H1 (cell line): Measurements from ENCODE around the gene MLYCD. TPM values are rescaled to one million over a fixed set of nuclear protein-coding genes. Genes with fewer than 3 reads are reported as not detected.

ENCODE experiments used
- CTCF ChIA-PET: fragments of 300-600 bp; sonication (Branson Sonifier 250); formaldehyde crosslinking; loops from one replicate; lab custom pipeline; 2021; ENCODE audit not compliant: partially characterized antibody; lab: Charles Lee
- POLR2A ChIA-PET: fragments of 300-600 bp; sonication (Branson Sonifier 250); formaldehyde crosslinking; loops from one replicate; lab custom pipeline; 2021; ENCODE audit warnings: inconsistent platforms; ENCODE audit not compliant: partially characterized antibody; lab: Charles Lee
- DNase-seq, 2 experiments: peaks; one replicate each; pipeline versions ENCODE4 v3.0.0 to v3.0.0-alpha.2; 2010 to 2022; ENCODE audit warnings: low spot score in 2 of 2, low read depth in 1 of 2, mixed read lengths in 1 of 2
- FAIRE-seq: peaks from 2 replicates; lab custom pipeline; 2011; peaks lifted over from hg19 to GRCh38; lab: Jason Lieb, UNC
- H2AFZ ChIP-seq: 2 replicates; pipeline ENCODE4 v1.8.1; 2012; ENCODE audit warnings: low read length, inconsistent platforms
- H2AK5ac ChIP-seq: 2 replicates; pipeline ENCODE4 v1.6.1; 2013; ENCODE audit warnings: low read depth, low read length
- H2BK120ac ChIP-seq: replicated peaks from 2 replicates; pipeline ENCODE3; 2013; ENCODE audit warnings: low read depth, low read length, inconsistent platforms
- H2BK12ac ChIP-seq: 2 replicates; pipeline ENCODE4 v1.6.1; 2013; ENCODE audit warnings: low read depth, low read length
- H2BK15ac ChIP-seq: 2 replicates; pipeline ENCODE4 v1.6.1; 2013; ENCODE audit warnings: low read length
- H2BK20ac ChIP-seq: 2 replicates; pipeline ENCODE4 v1.6.1; 2013; ENCODE audit warnings: low read length
- H2BK5ac ChIP-seq: 2 replicates; pipeline ENCODE4 v1.6.1; 2013; ENCODE audit warnings: low read depth, low read length
- H3K14ac ChIP-seq: 2 replicates; pipeline ENCODE4 v1.6.1; 2013; ENCODE audit warnings: inconsistent platforms; ENCODE audit not compliant: insufficient read length
- H3K18ac ChIP-seq: 2 replicates; pipeline ENCODE4 v1.6.1; 2013; ENCODE audit warnings: low read length; ENCODE audit errors: extremely low read depth
- H3K23ac ChIP-seq: 2 replicates; pipeline ENCODE4 v1.6.1; 2013; ENCODE audit warnings: inconsistent platforms; ENCODE audit not compliant: insufficient read length
- H3K23me2 ChIP-seq: 2 replicates; pipeline ENCODE4 v1.6.1; 2013; ENCODE audit warnings: low read depth, low read length
- H3K27ac ChIP-seq: 2 replicates; pipeline ENCODE4 v1.6.1; 2011; ENCODE audit warnings: low read depth, low read length, inconsistent platforms
- H3K27me3 ChIP-seq, 4 experiments: replicated peaks in 1 of 4; 1 replicate in 1 of 4; 2 replicates in 3 of 4; pipeline versions ENCODE4 v1.6.1 to v1.8.1; 2011 to 2013; ENCODE audit warnings: low read length in 3 of 4, mild to moderate bottlenecking in 3 of 4, inconsistent platforms in 2 of 4, mixed read lengths in 2 of 4, moderate library complexity in 1 of 4; ENCODE audit not compliant: control insufficient read depth in 3 of 4, insufficient read depth in 3 of 4; ENCODE audit errors: extremely low read depth in 1 of 4
- H3K36me3 ChIP-seq, 4 experiments: 2 replicates each; pipeline versions ENCODE4 v1.6.1 to v1.8.1; 2011 to 2013; ENCODE audit warnings: mild to moderate bottlenecking in 4 of 4, low read length in 3 of 4, moderate library complexity in 2 of 4, control low read depth in 1 of 4, inconsistent platforms in 1 of 4; ENCODE audit not compliant: insufficient read depth in 4 of 4, control insufficient read depth in 2 of 4
- H3K4ac ChIP-seq: replicated peaks from 2 replicates; pipeline ENCODE3; 2013; ENCODE audit warnings: low read length, low read depth, mixed read lengths, inconsistent platforms; ENCODE audit not compliant: insufficient read length
- H3K4me1 ChIP-seq, 4 experiments: replicated peaks in 1 of 4; 1 replicate in 1 of 4; 2 replicates in 3 of 4; pipeline versions ENCODE4 v1.6.1 to v1.8.1; 2011 to 2013; ENCODE audit warnings: low read length in 3 of 4, inconsistent platforms in 2 of 4, mixed read lengths in 1 of 4; ENCODE audit not compliant: insufficient read depth in 4 of 4, control insufficient read depth in 3 of 4
- H3K4me2 ChIP-seq, 2 experiments: 2 replicates each; pipeline versions ENCODE4 v1.6.1 to v1.8.1; 2011 to 2013; ENCODE audit warnings: low read depth in 2 of 2, low read length in 2 of 2, control low read depth in 1 of 2, inconsistent platforms in 1 of 2, mild to moderate bottlenecking in 1 of 2; ENCODE audit not compliant: insufficient read depth in 1 of 2
- H3K4me3 ChIP-seq, 4 experiments: fragments of 200-600, 300-600 bp in 1 of 4; sonication (generic), shearing (Covaris generic), sonication (Bioruptor Twin) in 1 of 4; 2 replicates each; pipeline versions ENCODE4 v1.5.1 to v1.8.1; 2011 to 2016; ENCODE audit warnings: low read length in 4 of 4, low read depth in 3 of 4, control low read depth in 2 of 4, inconsistent platforms in 2 of 4, mild to moderate bottlenecking in 2 of 4, mixed read lengths in 1 of 4, moderate library complexity in 1 of 4; ENCODE audit not compliant: insufficient read depth in 2 of 4; ENCODE audit errors: extremely low read depth in 1 of 4
- H3K56ac ChIP-seq: replicated peaks from 2 replicates; pipeline ENCODE3; 2013; ENCODE audit warnings: low read depth, mild to moderate bottlenecking, mixed read lengths, low read length, inconsistent platforms; ENCODE audit not compliant: insufficient read length
- H3K79me1 ChIP-seq: 2 replicates; pipeline ENCODE4 v1.6.1; 2013; ENCODE audit warnings: low read depth, low read length, control low read depth
- H3K79me2 ChIP-seq, 2 experiments: 2 replicates each; pipeline versions ENCODE4 v1.6.1 to v1.8.1; 2012 to 2013; ENCODE audit warnings: low read length in 2 of 2, mild to moderate bottlenecking in 2 of 2, inconsistent platforms in 1 of 2; ENCODE audit not compliant: insufficient read depth in 2 of 2, control insufficient read depth in 1 of 2
- H3K9ac ChIP-seq, 4 experiments: replicated peaks in 1 of 4; 1 replicate in 1 of 4; 2 replicates in 3 of 4; pipeline versions ENCODE4 v1.6.1 to v1.8.1; 2011 to 2013; ENCODE audit warnings: low read depth in 3 of 4, low read length in 3 of 4, control low read depth in 2 of 4, mild to moderate bottlenecking in 2 of 4, moderate library complexity in 2 of 4, inconsistent platforms in 1 of 4; ENCODE audit errors: extremely low read depth in 1 of 4
- H3K9me3 ChIP-seq, 2 experiments: 2 replicates each; pipeline versions ENCODE4 v1.6.1 to v1.8.1; 2012 to 2013; ENCODE audit warnings: mild to moderate bottlenecking in 2 of 2, moderate library complexity in 2 of 2, control low read depth in 1 of 2, inconsistent platforms in 1 of 2, low read depth in 1 of 2, low read length in 1 of 2, mixed read lengths in 1 of 2; ENCODE audit not compliant: insufficient read depth in 2 of 2
- H4K20me1 ChIP-seq, 2 experiments: replicated peaks in 1 of 2; 2 replicates each; pipeline versions ENCODE3 to v1.8.1; 2011 to 2013; ENCODE audit warnings: inconsistent platforms in 2 of 2, low read length in 2 of 2, mild to moderate bottlenecking in 1 of 2; ENCODE audit not compliant: insufficient read depth in 2 of 2, control insufficient read depth in 1 of 2
- H4K5ac ChIP-seq: 2 replicates; pipeline ENCODE4 v1.6.1; 2013; ENCODE audit warnings: low read length, low read depth, mixed read lengths, inconsistent platforms; ENCODE audit not compliant: insufficient read length
- H4K8ac ChIP-seq: 2 replicates; pipeline ENCODE4 v1.8.0; 2013; ENCODE audit warnings: mild to moderate bottlenecking, moderate library complexity, low read length, inconsistent platforms; ENCODE audit not compliant: insufficient read depth; ENCODE audit errors: extremely low read depth
- H4K91ac ChIP-seq: replicated peaks from 2 replicates; pipeline ENCODE3; 2013; ENCODE audit warnings: low read length, mixed read lengths, inconsistent platforms; ENCODE audit not compliant: insufficient read length
- CREB1 ChIP-seq: IDR thresholded peaks from 2 replicates; pipeline ENCODE4 v1.6.1; 2012; ENCODE audit warnings: inconsistent platforms
- RNF2 ChIP-seq: fragments of 200-900, 300-1000 bp; sonication (generic); IDR thresholded peaks from 2 replicates; pipeline ENCODE4 v1.7.1; 2016; ENCODE audit warnings: borderline replicate concordance, low read depth, mild to moderate bottlenecking, antibody characterized with exemption, low read length; ENCODE audit not compliant: poor library complexity, severe bottlenecking; ENCODE audit errors: missing control alignments
- SP1 ChIP-seq: IDR thresholded peaks from 2 replicates; pipeline ENCODE4 v1.6.1; 2011; ENCODE audit warnings: low read depth, low read length
- SUZ12 ChIP-seq: fragments of 200-600 bp; sonication (generic); IDR thresholded peaks from 2 replicates; pipeline ENCODE4 v1.6.1; 2012; ENCODE audit warnings: mild to moderate bottlenecking, inconsistent platforms, low read length, moderate library complexity, mixed read lengths
- WGBS, 2 experiments: shearing (Covaris generic) in 1 of 2; methylation state at CpG; one replicate each; pipeline versions ENCODE4 v1.1.6 to v1.1.7; 2013 to 2015; ENCODE audit warnings: low lambda C conversion rate in 2 of 2, mixed read lengths in 2 of 2, inconsistent platforms in 1 of 2, low coverage in 1 of 2, missing lambda C conversion rate in 1 of 2; ENCODE audit not compliant: insufficient replicate concordance in 2 of 2, insufficient coverage in 1 of 2, insufficient read length in 1 of 2; ENCODE audit errors: extremely low coverage in 1 of 2, missing lambda C conversion rate in 1 of 2; 5-methylcytosine and 5-hydroxymethylcytosine counted together
- polyA plus RNA-seq, 7 experiments: library from polyadenylated mRNA; depleted of rRNA in 3 of 7; stranded (reverse) in 5 of 7; unstranded in 2 of 7; fragments of >200 nt in 5 of 7; fragments of 200-250 nt in 2 of 7; gene quantifications; 1 replicate in 5 of 7; 2 replicates in 1 of 7; 4 replicates in 1 of 7; pipeline versions ENCODE4 v1.2.1 to v1.2.3, GENCODE V29; 2011 to 2013; ENCODE audit warnings: missing spikeins in 2 of 7, mixed read lengths in 2 of 7
- total RNA-seq: library from RNA; stranded (reverse); fragmentation: NEBNext Ultra II Directional; extraction: Animal tissue kit (Norgen Biotek cat#: 25700); gene quantifications from 2 replicates; pipeline ENCODE4 v1.2.1, GENCODE V29; 2021

The MLYCD gene
- total and polyA plus RNA-seq, 2 of the 8 experiments (the other 6 are each of a cell fraction or from before 2014, with no cell fraction given) = 3.7 to 7.0 TPM

DNA sequence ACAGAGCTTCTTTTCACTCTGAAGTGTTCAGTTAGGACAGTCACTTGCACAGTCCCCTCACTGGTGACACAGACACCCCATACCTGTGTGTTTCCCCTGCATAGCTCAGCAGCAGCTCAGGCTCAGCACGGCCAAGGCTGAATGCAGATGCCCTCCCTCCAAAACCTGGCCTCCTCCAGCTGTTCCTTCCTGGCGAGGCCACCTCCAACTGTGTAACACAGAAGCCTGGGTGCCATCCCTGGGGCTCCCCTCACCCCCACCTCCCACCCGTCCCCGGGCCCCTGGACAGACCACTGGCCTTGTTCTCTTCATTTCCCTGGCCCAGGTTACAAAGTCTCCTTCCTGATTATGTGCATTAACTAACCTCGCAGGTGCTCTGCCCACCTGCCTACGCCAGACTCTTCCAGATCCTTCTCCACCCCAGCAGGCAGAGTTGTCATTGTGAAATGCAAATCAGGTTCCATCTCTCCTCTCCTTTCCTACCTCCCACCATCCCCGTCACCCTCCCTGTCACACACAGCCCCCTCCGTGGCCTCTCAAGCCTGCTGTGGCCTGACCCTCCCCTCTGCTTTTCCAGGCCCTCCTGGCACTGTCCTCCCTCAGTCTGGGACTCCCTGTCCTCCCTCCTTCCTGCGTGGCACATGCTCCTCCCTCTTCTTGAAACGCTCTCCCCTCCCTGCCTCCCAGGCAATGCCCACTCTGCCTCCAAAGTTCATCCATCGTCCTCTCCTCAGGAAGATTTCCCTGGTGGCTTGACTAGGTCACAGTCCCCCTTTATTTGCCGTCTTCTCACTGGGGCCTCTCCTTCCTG lies 26.4 kb downstream of the MLYCD start:
- Histone ChIP-seq H3K4me2 (no peak overlapping the region), H3K18ac (no peak overlapping the region), H2AFZ (no peak overlapping the region), H3K79me2 (no peaks in the 10 kb centered on the region), H2BK20ac (no peak overlapping the region), H3K79me1 (no peaks in the 10 kb centered on the region), H2BK15ac (no peak overlapping the region), H2AK5ac (peak overlapping the region; percentile 49; the same call in 1 of the 2 replicates), H4K8ac (peak overlapping the region; percentile 3; the same call in 1 of the 2 replicates), H4K91ac (no peak overlapping the region), H3K4ac (no peak overlapping the region), H3K27me3 (0 out of 7 replicates have a peak, but pooled peaks cover 0 to 6% (median 0%) of the 10 kb centered on the region in 4 experiments), H3K27ac (no peak overlapping the region), H2BK5ac (no peak overlapping the region), H4K5ac (no peak overlapping the region), H3K56ac (no peak overlapping the region), H4K20me1 (no peaks in the 10 kb centered on the region), H3K36me3 (no peaks in the 10 kb centered on the region; a peak in 1 of 8 replicates), H3K9me3 (no peaks in the 10 kb centered on the region), H3K23me2 (peaks cover 6% of the 10 kb centered on the region; the same call in 1 of the 2 replicates), H3K4me3 (no peak overlapping the region), H2BK12ac (no peak overlapping the region), H3K9ac (no peak overlapping the region), H2BK120ac (no peak overlapping the region), H3K4me1 (peaks cover 0 to 6% (median 3%) of the 10 kb centered on the region in 4 experiments; a peak in 4 of 7 replicates), H3K14ac (no peak overlapping the region), H3K23ac (no peak overlapping the region)
- DNase-seq = no peak
- no peak for FAIRE-seq
- ChIA-PET CTCF (interaction anchor here (0.5 to 3.4 kb wide), 10 partner anchors 11 to 317 kb away, joined by 3 to 35 read pairs (median 8); partner anchors contain the start of gene OSGIN1), POLR2A (interaction anchor here (0.8 to 1.1 kb wide), 2 partner anchors 10 to 14 kb away, joined by 3 read pairs; no protein-coding TSS in a partner anchor)
- WGBS, 2 experiments = 77% methylated on average over 11 of the region's 12 CpGs; no CpG with 5 or more reads in 1 of the 2 experiments
- no peak for TF ChIP-seq CREB1
- TF ChIP-seq SUZ12 = no peak
- TF ChIP-seq SP1 = no peak
- TF ChIP-seq RNF2 = no peak
